Tibial nerve (tissue), 4 donors: ENCODE data around the gene ZNF783. TPM values are rescaled to one million over a fixed set of nuclear protein-coding genes. Genes with fewer than 3 reads are reported as not detected.

Source experiments
- DNase-seq, 2 donors: peaks; one replicate each; pipeline ENCODE4 v3.0.0-alpha.2; 2019; ENCODE audit warnings: low spot score in 2 of 2
- H3K27ac ChIP-seq, 4 donors: fragments of 200-600 bp; sonication (generic) in 3 of 4; one replicate each; pipeline ENCODE4 v1.5.1; 2017 to 2019; ENCODE audit warnings: mild to moderate bottlenecking in 1 of 4
- H3K27me3 ChIP-seq, 2 donors: fragments of 200-600 bp; sonication (generic) in 1 of 2; one replicate each; pipeline versions ENCODE4 v1.5.1 to v1.6.0; 2017 to 2019
- H3K36me3 ChIP-seq, 3 donors: fragments of 200-600 bp; sonication (generic); one replicate each; pipeline ENCODE4 v1.5.1; 2018 to 2019
- H3K4me1 ChIP-seq, 4 donors: fragments of 200-600 bp; sonication (generic) in 3 of 4; one replicate each; pipeline ENCODE4 v1.5.1; 2017 to 2019
- H3K4me3 ChIP-seq, 4 donors: fragments of 200-600 bp; sonication (generic) in 3 of 4; one replicate each; pipeline ENCODE4 v1.5.1; 2017 to 2019; ENCODE audit warnings: mild to moderate bottlenecking in 1 of 4, moderate library complexity in 1 of 4
- H3K9me3 ChIP-seq, 4 donors: fragments of 200-600 bp; sonication (generic) in 3 of 4; one replicate each; pipeline ENCODE4 v1.5.1; 2017 to 2019
- CTCF ChIP-seq, 5 experiments: fragments of 200-600 bp in 3 of 5; fragments of 450-650 bp in 2 of 5; sonication (generic) in 3 of 5; IDR thresholded peaks; one replicate each; pipeline ENCODE4 v1.5.1; 2016 to 2019; ENCODE audit warnings: antibody characterized with exemption in 5 of 5, mild to moderate bottlenecking in 3 of 5, moderate library complexity in 2 of 5
- EP300 ChIP-seq, 2 donors: sonication (generic); formaldehyde crosslinking; IDR thresholded peaks; one replicate each; pipeline ENCODE4 v1.6.1; 2017; ENCODE audit warnings: antibody characterized with exemption in 2 of 2, mild to moderate bottlenecking in 1 of 2
- POLR2A ChIP-seq, 2 donors: fragments of 450-650 bp; IDR thresholded peaks; one replicate each; pipeline ENCODE4 v1.6.1; 2017; ENCODE audit warnings: antibody characterized with exemption in 2 of 2, mild to moderate bottlenecking in 2 of 2, moderate library complexity in 2 of 2
- WGBS, 2 donors: methylation state at CpG; one replicate each; pipeline ENCODE4 v1.1.5; 2018; 5-methylcytosine and 5-hydroxymethylcytosine counted together
- total RNA-seq, 4 donors: library from RNA; depleted of rRNA; stranded (reverse); fragments of >200 nt; gene quantifications; one replicate each; pipeline ENCODE4 v1.1.0, GENCODE V29; 2016

The ZNF783 gene
- total RNA-seq, 4 donors from 2014 or later, result 22.1 to 58.2 (median 31.2) TPM

GRCh38 chr7:149218469-149219420 is 43.3 kb upstream of the ZNF783 start:
- DNase-seq, result no peak
- Histone ChIP-seq H3K27me3 (no peaks in the 10 kb centered on the region), H3K36me3 (peaks cover 0 to 100% (median 23%) of the 10 kb centered on the region in 3 donors), H3K4me1 (no peaks in the 10 kb centered on the region), H3K27ac (no peak overlapping the region), H3K4me3 (no peak overlapping the region), H3K9me3 (no peaks in the 10 kb centered on the region)
- 86 to 89% methylated on average over 10 of the region's 10 CpGs for WGBS, 2 donors
- no peak for TF ChIP-seq CTCF (IDR thresholded peaks at IDR 0.05)
- TF ChIP-seq POLR2A (IDR thresholded peaks at IDR 0.05), result no peak
- TF ChIP-seq EP300 (IDR thresholded peaks at IDR 0.05), result no peak

- H3K27me3 ChIP-seq, result no peaks in the 10 kb centered on the region
- TF ChIP-seq EP300 (IDR thresholded peaks at IDR 0.05), result no peak
- no peak for TF ChIP-seq POLR2A (IDR thresholded peaks at IDR 0.05)
- TF ChIP-seq CTCF (IDR thresholded peaks at IDR 0.05), result no peak
- DNase-seq, result no peak
- no peak overlapping the region for H3K4me3 ChIP-seq
- 71 to 72% methylated on average over 6 of the region's 6 CpGs for WGBS, 2 donors
- H3K36me3 ChIP-seq, result peaks cover 0 to 100% (median 24%) of the 10 kb centered on the region in 3 donors
- H3K9me3 ChIP-seq, result peaks cover 0 to 7% (median 0%) of the 10 kb centered on the region in 4 donors
- H3K4me1 ChIP-seq, result no peaks in the 10 kb centered on the region
- H3K27ac ChIP-seq, result no peak overlapping the region
These were observed 41.5 kb upstream of the ZNF783 start for GRCh38 chr7:149220534-149220933.

GRCh38 chr7:149223176-149223575 is 38.8 kb upstream of the ZNF783 start:
- Histone ChIP-seq H3K9me3 (peaks cover 0 to 7% (median 0%) of the 10 kb centered on the region in 4 donors), H3K4me1 (no peaks in the 10 kb centered on the region), H3K36me3 (peaks cover 0 to 83% (median 13%) of the 10 kb centered on the region in 3 donors), H3K27me3 (no peaks in the 10 kb centered on the region), H3K27ac (no peak overlapping the region), H3K4me3 (no peak overlapping the region)
- no peak for DNase-seq
- 93 to 96% methylated on average over 8 of the region's 8 CpGs for WGBS, 2 donors
- TF ChIP-seq EP300 (IDR thresholded peaks at IDR 0.05), result no peak
- TF ChIP-seq POLR2A (IDR thresholded peaks at IDR 0.05), result no peak
- TF ChIP-seq CTCF (IDR thresholded peaks at IDR 0.05), result no peak

- Histone ChIP-seq H3K36me3 (peaks cover 0 to 77% (median 13%) of the 10 kb centered on the region in 3 donors), H3K27ac (no peak overlapping the region), H3K9me3 (peaks cover 0 to 7% (median 0%) of the 10 kb centered on the region in 4 donors), H3K4me3 (no peak overlapping the region), H3K4me1 (no peaks in the 10 kb centered on the region), H3K27me3 (no peaks in the 10 kb centered on the region)
- no peak for DNase-seq
- 92 to 100% methylated on average over 9 to 18 of the region's 39 CpGs for WGBS, 2 donors
- no peak for TF ChIP-seq CTCF (IDR thresholded peaks at IDR 0.05)
- TF ChIP-seq POLR2A (IDR thresholded peaks at IDR 0.05), result no peak
- no peak for TF ChIP-seq EP300 (IDR thresholded peaks at IDR 0.05)
These were observed 38.2 kb upstream of the ZNF783 start for GRCh38 chr7:149223761-149224160.

- 95% methylated on average over 27 to 33 of the region's 37 CpGs for WGBS, 2 donors
- H3K36me3 ChIP-seq, result peaks cover 0 to 71% (median 13%) of the 10 kb centered on the region in 3 donors
These were observed 37.6 kb upstream of the ZNF783 start for GRCh38 chr7:149224352-149224751.

More at GRCh38 chr7:149224352-149224751, 37.6 kb upstream of the ZNF783 start:
- DNase-seq, result no peak
- Histone ChIP-seq H3K9me3 (peaks cover 0 to 7% (median 0%) of the 10 kb centered on the region in 4 donors), H3K27me3 (no peaks in the 10 kb centered on the region), H3K4me3 (no peak overlapping the region), H3K27ac (no peak overlapping the region), H3K4me1 (no peaks in the 10 kb centered on the region)
- TF ChIP-seq POLR2A (IDR thresholded peaks at IDR 0.05) (no peak), EP300 (IDR thresholded peaks at IDR 0.05) (no peak), CTCF (IDR thresholded peaks at IDR 0.05) (no peak)
